Dendritic cell treated with granulocyte-macrophage colony-stimulating factor and Interleukin-4, amounts not matched to agents 40 ng/mL and 50 ng/mL, for 4 days (primary cell): ENCODE results near the gene GMPR.

Experiments used
- H3K27ac Mint-ChIP-seq: one replicate; pipeline ENCODE4 v1.8.0; 2022; ENCODE audit warnings: mild to moderate bottlenecking, mixed read lengths
- H3K27me3 Mint-ChIP-seq: one replicate; pipeline ENCODE4 v1.8.0; 2022; ENCODE audit warnings: mild to moderate bottlenecking, mixed read lengths
- H3K36me3 Mint-ChIP-seq: one replicate; pipeline ENCODE4 v1.8.0; 2022; ENCODE audit warnings: low read depth, mixed read lengths
- H3K4me1 Mint-ChIP-seq: one replicate; pipeline ENCODE4 v1.8.0; 2022; ENCODE audit warnings: low read depth, mixed read lengths
- H3K4me3 Mint-ChIP-seq: one replicate; pipeline ENCODE4 v1.8.0; 2022; ENCODE audit warnings: mild to moderate bottlenecking, moderate library complexity, mixed read lengths
- H3K9me3 Mint-ChIP-seq: one replicate; pipeline ENCODE4 v1.8.0; 2022; ENCODE audit warnings: mixed read lengths
- intact Hi-C: fragments of 100-400 bp; cut with micrococcal nuclease; formaldehyde crosslinking; loops from one replicate; pipeline ENCODE4 v1.15.0; 2022

Gene GMPR

GRCh38 chr6:16229700-16230099, 8.7 kb upstream of the GMPR start:
- H3K4me1 Mint-ChIP-seq: peaks cover under 1% of the 10 kb centered on the region
- intact Hi-C loops: no loop called here
- no peak overlapping the region for H3K4me3 Mint-ChIP-seq
- no peaks in the 10 kb centered on the region for H3K9me3 Mint-ChIP-seq
- no peaks in the 10 kb centered on the region for H3K36me3 Mint-ChIP-seq
- H3K27me3 Mint-ChIP-seq: peaks cover 50% of the 10 kb centered on the region
- H3K27ac Mint-ChIP-seq: no peak overlapping the region

- intact Hi-C loops: no loop called here
- Mint-ChIP-seq H3K27me3 (peaks cover 60% of the 10 kb centered on the region), H3K4me3 (no peak overlapping the region), H3K36me3 (no peaks in the 10 kb centered on the region), H3K9me3 (no peaks in the 10 kb centered on the region), H3K27ac (no peak overlapping the region), H3K4me1 (peaks cover 7% of the 10 kb centered on the region)
These were observed 7.4 kb upstream of the GMPR start for GRCh38 chr6:16230953-16231352.

- H3K9me3 Mint-ChIP-seq: no peaks in the 10 kb centered on the region
- H3K4me1 Mint-ChIP-seq: peaks cover 17% of the 10 kb centered on the region
- H3K27me3 Mint-ChIP-seq: peaks cover 55% of the 10 kb centered on the region
These were observed 6.3 kb upstream of the GMPR start for GRCh38 chr6:16232086-16232485.

GRCh38 chr6:16236009-16236501, 2.3 kb upstream of the GMPR start:
- Mint-ChIP-seq H3K36me3 (no peaks in the 10 kb centered on the region), H3K9me3 (no peaks in the 10 kb centered on the region), H3K27me3 (peaks cover 77% of the 10 kb centered on the region), H3K4me1 (peaks cover 46% of the 10 kb centered on the region), H3K27ac (peak overlapping the region; percentile 47), H3K4me3 (peak overlapping the region; percentile 31)
- intact Hi-C loops: no loop called here

More at GRCh38 chr6:16232086-16232485, 6.3 kb upstream of the GMPR start:
- Mint-ChIP-seq H3K4me3 (no peak overlapping the region), H3K36me3 (no peaks in the 10 kb centered on the region), H3K27ac (no peak overlapping the region)
- intact Hi-C loops: no loop called here

- intact Hi-C loops: no loop called here
- Mint-ChIP-seq H3K4me3 (no peak overlapping the region), H3K36me3 (no peaks in the 10 kb centered on the region), H3K27me3 (peaks cover 82% of the 10 kb centered on the region), H3K27ac (peak overlapping the region; percentile 47), H3K9me3 (no peaks in the 10 kb centered on the region), H3K4me1 (peaks cover 46% of the 10 kb centered on the region)
These were observed 1.7 kb upstream of the GMPR start for GRCh38 chr6:16236631-16237199.

- Mint-ChIP-seq H3K27me3 (peaks cover 81% of the 10 kb centered on the region), H3K27ac (no peak overlapping the region), H3K4me1 (peaks cover 46% of the 10 kb centered on the region), H3K36me3 (no peaks in the 10 kb centered on the region), H3K9me3 (no peaks in the 10 kb centered on the region), H3K4me3 (no peak overlapping the region)
- intact Hi-C loops: no loop called here
These were observed 1.1 kb upstream of the GMPR start for GRCh38 chr6:16237242-16237641.

GRCh38 chr6:16238963-16239797, 793 bp downstream of the GMPR start:
- intact Hi-C loops: no loop called here
- peak overlapping the region; percentile 67 for H3K27ac Mint-ChIP-seq
- H3K4me3 Mint-ChIP-seq: peak overlapping the region; percentile 83
- H3K27me3 Mint-ChIP-seq: peaks cover 76% of the 10 kb centered on the region
- peaks cover 46% of the 10 kb centered on the region for H3K4me1 Mint-ChIP-seq
- H3K9me3 Mint-ChIP-seq: no peaks in the 10 kb centered on the region
- H3K36me3 Mint-ChIP-seq: no peaks in the 10 kb centered on the region

GRCh38 chr6:16239798-16240123, 1.4 kb downstream of the GMPR start:
- intact Hi-C loops: no loop called here
- Mint-ChIP-seq H3K27ac (no peak overlapping the region), H3K4me1 (peaks cover 46% of the 10 kb centered on the region), H3K27me3 (peaks cover 74% of the 10 kb centered on the region), H3K36me3 (no peaks in the 10 kb centered on the region), H3K9me3 (no peaks in the 10 kb centered on the region), H3K4me3 (no peak overlapping the region)

- Mint-ChIP-seq H3K27ac (no peak overlapping the region), H3K9me3 (no peaks in the 10 kb centered on the region), H3K36me3 (no peaks in the 10 kb centered on the region), H3K4me3 (no peak overlapping the region), H3K27me3 (peaks cover 73% of the 10 kb centered on the region), H3K4me1 (peaks cover 41% of the 10 kb centered on the region)
- intact Hi-C loops: no loop called here
These were observed 2.4 kb downstream of the GMPR start for GRCh38 chr6:16240589-16241320.

- Mint-ChIP-seq H3K4me1 (peaks cover 35% of the 10 kb centered on the region), H3K27ac (no peak overlapping the region), H3K4me3 (no peak overlapping the region), H3K27me3 (peaks cover 72% of the 10 kb centered on the region), H3K36me3 (no peaks in the 10 kb centered on the region), H3K9me3 (no peaks in the 10 kb centered on the region)
- intact Hi-C loops: no loop called here
These were observed 2.9 kb downstream of the GMPR start for GRCh38 chr6:16241321-16241689.

GRCh38 chr6:16243055-16243454, 4.7 kb downstream of the GMPR start:
- intact Hi-C loops: no loop called here
- Mint-ChIP-seq H3K4me1 (peaks cover 20% of the 10 kb centered on the region), H3K4me3 (no peak overlapping the region), H3K36me3 (no peaks in the 10 kb centered on the region), H3K27me3 (peaks cover 70% of the 10 kb centered on the region), H3K9me3 (no peaks in the 10 kb centered on the region), H3K27ac (no peak overlapping the region)

- H3K4me1 Mint-ChIP-seq: peaks cover 14% of the 10 kb centered on the region
- intact Hi-C loops: no loop called here
- H3K4me3 Mint-ChIP-seq: no peak overlapping the region
- peaks cover 65% of the 10 kb centered on the region for H3K27me3 Mint-ChIP-seq
- no peaks in the 10 kb centered on the region for H3K36me3 Mint-ChIP-seq
- no peak overlapping the region for H3K27ac Mint-ChIP-seq
- no peaks in the 10 kb centered on the region for H3K9me3 Mint-ChIP-seq
These were observed 5.3 kb downstream of the GMPR start for GRCh38 chr6:16243664-16244063.

- Mint-ChIP-seq H3K27ac (no peak overlapping the region), H3K27me3 (peaks cover 58% of the 10 kb centered on the region), H3K9me3 (no peaks in the 10 kb centered on the region), H3K4me3 (no peak overlapping the region), H3K4me1 (peaks cover 6% of the 10 kb centered on the region), H3K36me3 (no peaks in the 10 kb centered on the region)
- intact Hi-C loops: no loop called here
These were observed 6.1 kb downstream of the GMPR start for GRCh38 chr6:16244446-16244845.

- H3K27me3 Mint-ChIP-seq: peaks cover 54% of the 10 kb centered on the region
- no peak overlapping the region for H3K27ac Mint-ChIP-seq
- peaks cover under 1% of the 10 kb centered on the region for H3K4me1 Mint-ChIP-seq
These were observed 6.6 kb downstream of the GMPR start for GRCh38 chr6:16244869-16245451.

More at GRCh38 chr6:16244869-16245451, 6.6 kb downstream of the GMPR start:
- Mint-ChIP-seq H3K9me3 (no peaks in the 10 kb centered on the region), H3K4me3 (no peak overlapping the region), H3K36me3 (no peaks in the 10 kb centered on the region)
- intact Hi-C loops: no loop called here
